Endodermal cell (in vitro differentiated cells): ENCODE measurements around the gene GYS1. TPM values are rescaled to one million over a fixed set of nuclear protein-coding genes. Genes with fewer than 3 reads are reported as not detected.
A peak's percentile ranks its signal among the peaks of the same experiment; 100 is the strongest.

Source experiments
- DNase-seq: peaks from one replicate; pipeline ENCODE4 v3.0.0-alpha.2; 2017
- H3K27ac ChIP-seq: 2 replicates; pipeline ENCODE4 v1.5.1; 2013; ENCODE audit warnings: mild to moderate bottlenecking, low read depth, low read length, moderate library complexity
- H3K27me3 ChIP-seq: 2 replicates; pipeline ENCODE4 v1.6.1; 2013; ENCODE audit warnings: mild to moderate bottlenecking, low read length, moderate library complexity; ENCODE audit not compliant: insufficient read depth, control insufficient read depth, poor library complexity, severe bottlenecking
- H3K36me3 ChIP-seq: 2 replicates; pipeline ENCODE4 v1.7.0; 2013; ENCODE audit warnings: mild to moderate bottlenecking, low read length, moderate library complexity; ENCODE audit not compliant: control insufficient read depth, insufficient read depth
- H3K4me1 ChIP-seq: one replicate; pipeline ENCODE4 v1.7.0; 2013; ENCODE audit warnings: low read length; ENCODE audit not compliant: control insufficient read depth, insufficient read depth
- H3K4me3 ChIP-seq: 2 replicates; pipeline ENCODE4 v1.5.1; 2013; ENCODE audit warnings: mild to moderate bottlenecking, low read length, moderate library complexity
- H3K9ac ChIP-seq: 2 replicates; pipeline ENCODE4 v1.6.1; 2013; ENCODE audit warnings: mild to moderate bottlenecking, low read length, moderate library complexity; ENCODE audit not compliant: poor library complexity, severe bottlenecking; ENCODE audit errors: extremely low read depth
- H3K9me3 ChIP-seq: 2 replicates; pipeline ENCODE4 v1.6.1; 2013; ENCODE audit warnings: mild to moderate bottlenecking, low read length, moderate library complexity; ENCODE audit not compliant: control insufficient read depth
- H3K27ac Mint-ChIP-seq: 2 replicates; pipeline ENCODE4 v1.8.0; 2020; ENCODE audit warnings: mixed read lengths
- H3K27me3 Mint-ChIP-seq: 2 replicates; pipeline ENCODE4 v1.8.0; 2021; ENCODE audit warnings: mild to moderate bottlenecking, mixed read lengths; ENCODE audit not compliant: insufficient read depth
- H3K36me3 Mint-ChIP-seq: 2 replicates; pipeline ENCODE4 v1.8.0; 2020; ENCODE audit warnings: low read depth, mixed read lengths
- H3K4me1 Mint-ChIP-seq: 2 replicates; pipeline ENCODE4 v1.8.0; 2020; ENCODE audit warnings: mixed read lengths
- H3K4me3 Mint-ChIP-seq: 2 replicates; pipeline ENCODE4 v1.8.0; 2020; ENCODE audit warnings: mild to moderate bottlenecking, moderate library complexity, mixed read lengths
- H3K9me3 Mint-ChIP-seq: 2 replicates; pipeline ENCODE4 v1.8.0; 2020; ENCODE audit warnings: mild to moderate bottlenecking, mixed read lengths
- CTCF ChIP-seq: fragments of 200-600 bp; sonication (generic); conservative IDR thresholded peaks from 2 replicates; pipeline ENCODE4 v1.5.0; 2021; ENCODE audit warnings: antibody characterized with exemption, mild to moderate bottlenecking
- WGBS, 2 experiments: methylation state at CpG; one replicate each; pipeline versions ENCODE4 v1.1.5 to v1.1.7; 2013; ENCODE audit warnings: missing lambda C conversion rate in 2 of 2, mixed read lengths in 1 of 2; ENCODE audit not compliant: insufficient coverage in 1 of 2, insufficient read length in 1 of 2; 5-methylcytosine and 5-hydroxymethylcytosine counted together
- total RNA-seq, 2 donors: library from RNA; stranded (reverse); fragmentation: NEBNext Ultra II Directional in 1 of 2; extraction: Animal tissue kit (Norgen Biotek cat#: 25700) in 1 of 2; gene quantifications; 2 replicates in 1 of 2; 3 replicates in 1 of 2; pipeline ENCODE4 v1.2.1, GENCODE V29; 2021

Gene GYS1
- total RNA-seq, 2 donors from 2014 or later = 63.5 to 69.1 TPM

DNA sequence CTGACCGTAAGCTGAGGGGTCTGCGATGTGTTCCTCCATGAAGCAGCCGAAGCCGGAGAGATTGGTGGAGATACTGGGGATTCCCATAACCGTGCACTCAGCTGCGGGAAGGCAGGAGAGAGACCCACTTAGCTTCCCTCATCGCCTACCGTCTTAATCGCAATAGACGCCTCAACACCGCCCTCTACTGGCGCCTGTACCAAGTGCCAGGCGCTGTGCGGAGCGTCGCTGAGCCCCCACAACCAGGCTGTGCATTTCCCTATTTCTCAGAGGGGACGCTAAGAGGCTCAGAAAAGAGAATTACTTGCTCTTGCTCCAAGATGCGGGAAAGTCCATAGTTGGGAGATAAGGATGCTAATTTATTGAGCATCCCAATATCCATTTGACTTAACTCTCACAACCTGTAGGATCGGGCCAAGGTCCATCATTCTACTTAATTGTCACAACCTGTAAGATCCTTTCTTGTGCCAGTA, 22.1 kb downstream of the GYS1 start:
- Histone ChIP-seq H3K9me3 (no peaks in the 10 kb centered on the region), H3K36me3 (peaks cover 70% of the 10 kb centered on the region), H3K4me1 (no peaks in the 10 kb centered on the region), H3K9ac (no peak overlapping the region), H3K4me3 (no peak overlapping the region), H3K27ac (no peak overlapping the region), H3K27me3 (no peaks in the 10 kb centered on the region)
- peak overlapping the region; percentile 75 for H3K27ac Mint-ChIP-seq
- no peaks in the 10 kb centered on the region for H3K27me3 Mint-ChIP-seq
- H3K4me1 Mint-ChIP-seq = peaks cover 2% of the 10 kb centered on the region
- TF ChIP-seq CTCF = peak; percentile 97
- peak; percentile 96 for DNase-seq
- H3K36me3 Mint-ChIP-seq = peaks cover 61% of the 10 kb centered on the region
- 34 to 60% methylated on average over 8 to 19 of the region's 19 CpGs for WGBS, 2 experiments
- no peaks in the 10 kb centered on the region for H3K9me3 Mint-ChIP-seq
- H3K4me3 Mint-ChIP-seq = no peak overlapping the region

GRCh38 chr19:48970139-48970766, 22.9 kb downstream of the GYS1 start:
- no peak overlapping the region for H3K4me3 Mint-ChIP-seq
- no peaks in the 10 kb centered on the region for H3K9me3 ChIP-seq
- H3K27me3 ChIP-seq = no peaks in the 10 kb centered on the region
- no peak overlapping the region for H3K4me3 ChIP-seq
- WGBS, 2 experiments = 94 to 99% methylated on average over 17 to 23 of the region's 23 CpGs
- no peak for DNase-seq
- peaks cover 65% of the 10 kb centered on the region for H3K36me3 Mint-ChIP-seq
- H3K27ac Mint-ChIP-seq = no peak overlapping the region
- no peaks in the 10 kb centered on the region for H3K9me3 Mint-ChIP-seq
- H3K4me1 Mint-ChIP-seq = peaks cover 2% of the 10 kb centered on the region
- no peak overlapping the region for H3K27ac ChIP-seq
- peaks cover 2% of the 10 kb centered on the region for H3K27me3 Mint-ChIP-seq
- no peak for TF ChIP-seq CTCF
- H3K4me1 ChIP-seq = no peaks in the 10 kb centered on the region
- no peak overlapping the region for H3K9ac ChIP-seq
- peaks cover 68% of the 10 kb centered on the region for H3K36me3 ChIP-seq

- Histone ChIP-seq H3K4me1 (no peaks in the 10 kb centered on the region), H3K9ac (no peak overlapping the region), H3K27ac (no peak overlapping the region), H3K36me3 (peaks cover 67% of the 10 kb centered on the region), H3K9me3 (no peaks in the 10 kb centered on the region), H3K27me3 (no peaks in the 10 kb centered on the region), H3K4me3 (no peak overlapping the region)
- peaks cover 4% of the 10 kb centered on the region for H3K4me1 Mint-ChIP-seq
- H3K27ac Mint-ChIP-seq = no peak overlapping the region
- 96 to 98% methylated on average over 31 to 45 of the region's 45 CpGs for WGBS, 2 experiments
- H3K4me3 Mint-ChIP-seq = no peak overlapping the region
- no peaks in the 10 kb centered on the region for H3K9me3 Mint-ChIP-seq
- TF ChIP-seq CTCF = no peak
- H3K27me3 Mint-ChIP-seq = peaks cover 2% of the 10 kb centered on the region
- H3K36me3 Mint-ChIP-seq = peaks cover 66% of the 10 kb centered on the region
- DNase-seq = peak; percentile 63
Observed at GRCh38 chr19:48969276-48970138, 23.6 kb downstream of the GYS1 start.
